H9 (cell line): Measurements from ENCODE around the gene LIPC. TPM values are rescaled to one million over a fixed set of nuclear protein-coding genes. Genes with fewer than 3 reads are reported as not detected.
A peak's percentile ranks its signal among the peaks of the same experiment; 100 is the strongest.

Experiments
- DNase-seq: peaks from one replicate; pipeline ENCODE4 v3.0.0-alpha.2; 2017
- H2AFZ ChIP-seq: one replicate; pipeline ENCODE4 v1.6.1; 2013; ENCODE audit warnings: mild to moderate bottlenecking, low read length, control low read depth, moderate library complexity
- H2AK5ac ChIP-seq: 2 replicates; pipeline ENCODE4 v1.6.1; 2013; ENCODE audit warnings: low read length, control low read depth, mixed read lengths; ENCODE audit not compliant: insufficient read length
- H2BK120ac ChIP-seq: one replicate; pipeline ENCODE4 v1.6.1; 2013; ENCODE audit warnings: low read depth, mild to moderate bottlenecking, low read length, control low read depth, inconsistent platforms; ENCODE audit not compliant: poor library complexity, severe bottlenecking
- H2BK12ac ChIP-seq: 2 replicates; pipeline ENCODE4 v1.6.1; 2013; ENCODE audit warnings: low read length, control low read depth, mixed read lengths, low read depth; ENCODE audit not compliant: insufficient read length
- H2BK15ac ChIP-seq: 2 replicates; pipeline ENCODE4 v1.6.1; 2013; ENCODE audit warnings: low read depth, low read length, control low read depth
- H2BK20ac ChIP-seq: one replicate; pipeline ENCODE4 v1.6.1; 2013; ENCODE audit warnings: low read depth, mild to moderate bottlenecking, low read length, control low read depth, inconsistent platforms; ENCODE audit not compliant: poor library complexity, severe bottlenecking
- H2BK5ac ChIP-seq: 2 replicates; pipeline ENCODE4 v1.6.1; 2013; ENCODE audit warnings: low read length, control low read depth, mixed read lengths; ENCODE audit not compliant: insufficient read length
- H3K14ac ChIP-seq: 2 replicates; pipeline ENCODE4 v1.6.1; 2013; ENCODE audit warnings: low read length, control low read depth; ENCODE audit not compliant: insufficient read depth
- H3K18ac ChIP-seq: 2 replicates; pipeline ENCODE4 v1.6.1; 2013; ENCODE audit warnings: low read depth, mild to moderate bottlenecking, mixed read lengths, low read length, control low read depth; ENCODE audit not compliant: insufficient read length
- H3K23ac ChIP-seq: 2 replicates; pipeline ENCODE4 v1.6.1; 2013; ENCODE audit warnings: low read length, control low read depth, mixed read lengths, low read depth; ENCODE audit not compliant: insufficient read length
- H3K23me2 ChIP-seq: 2 replicates; pipeline ENCODE4 v1.6.1; 2013; ENCODE audit warnings: low read depth, mild to moderate bottlenecking, mixed read lengths, low read length, control low read depth; ENCODE audit not compliant: insufficient read length, poor library complexity, severe bottlenecking
- H3K27ac ChIP-seq: 2 replicates; pipeline ENCODE4 v1.5.1; 2013; ENCODE audit warnings: low read length, control low read depth, mixed read lengths, low read depth; ENCODE audit not compliant: insufficient read length
- H3K27me3 ChIP-seq: 2 replicates; pipeline ENCODE4 v1.6.1; 2013; ENCODE audit warnings: low read length, control low read depth, inconsistent platforms; ENCODE audit not compliant: insufficient read depth
- H3K4ac ChIP-seq: 2 replicates; pipeline ENCODE4 v1.6.1; 2013; ENCODE audit warnings: low read depth, mild to moderate bottlenecking, control low read depth, inconsistent platforms, low read length, moderate library complexity
- H3K4me1 ChIP-seq: 2 replicates; pipeline ENCODE4 v1.6.1; 2013; ENCODE audit warnings: low read length, control low read depth, inconsistent platforms; ENCODE audit not compliant: insufficient read depth
- H3K4me2 ChIP-seq: 2 replicates; pipeline ENCODE4 v1.6.1; 2013; ENCODE audit warnings: low read length, control low read depth, mixed read lengths; ENCODE audit not compliant: insufficient read length, insufficient read depth
- H3K56ac ChIP-seq: 2 replicates; pipeline ENCODE4 v1.6.1; 2013; ENCODE audit warnings: low read depth, mild to moderate bottlenecking, mixed read lengths, low read length, control low read depth; ENCODE audit not compliant: insufficient read length
- H3K79me1 ChIP-seq: 2 replicates; pipeline ENCODE4 v1.6.1; 2013; ENCODE audit warnings: low read depth, mild to moderate bottlenecking, moderate library complexity, low read length, control low read depth, inconsistent platforms; ENCODE audit not compliant: insufficient read depth, poor library complexity, severe bottlenecking
- H3K79me2 ChIP-seq: 2 replicates; pipeline ENCODE4 v1.6.1; 2013; ENCODE audit warnings: low read length, control low read depth, inconsistent platforms; ENCODE audit not compliant: insufficient read depth
- H3K9ac ChIP-seq: 2 replicates; pipeline ENCODE4 v1.6.1; 2013; ENCODE audit warnings: low read length, control low read depth, mixed read lengths; ENCODE audit not compliant: insufficient read length; ENCODE audit errors: extremely low read depth
- H3K9me3 ChIP-seq: one replicate; pipeline ENCODE4 v1.6.1; 2013; ENCODE audit warnings: low read depth, low read length, inconsistent platforms; ENCODE audit not compliant: control insufficient read depth
- H3T11ph ChIP-seq: one replicate; pipeline ENCODE4 v1.6.1; 2013; ENCODE audit warnings: mild to moderate bottlenecking, low read length, control low read depth, inconsistent platforms
- H4K20me1 ChIP-seq: one replicate; pipeline ENCODE4 v1.6.1; 2013; ENCODE audit not compliant: control insufficient read depth, insufficient read length, insufficient read depth
- H4K5ac ChIP-seq: 2 replicates; pipeline ENCODE4 v1.6.1; 2013; ENCODE audit warnings: low read depth, mild to moderate bottlenecking, mixed read lengths, low read length, control low read depth; ENCODE audit not compliant: insufficient read length
- H4K8ac ChIP-seq: replicated peaks from 2 replicates; pipeline ENCODE4 v1.6.1; 2013; ENCODE audit warnings: low read length, control low read depth, mixed read lengths, low read depth; ENCODE audit not compliant: insufficient read length
- H4K91ac ChIP-seq: 2 replicates; pipeline ENCODE4 v1.6.1; 2013; ENCODE audit warnings: low read depth, mild to moderate bottlenecking, moderate library complexity, mixed read lengths, low read length, control low read depth; ENCODE audit not compliant: insufficient read length
- H3K27ac Mint-ChIP-seq, 3 experiments: 2 replicates in 2 of 3; 3 replicates in 1 of 3; pipeline ENCODE4 v1.8.0; 2020 to 2021; ENCODE audit warnings: mixed read lengths in 3 of 3, mild to moderate bottlenecking in 1 of 3, moderate library complexity in 1 of 3
- H3K27me3 Mint-ChIP-seq: 2 replicates; pipeline ENCODE4 v1.8.0; 2021; ENCODE audit warnings: low read depth, mild to moderate bottlenecking, moderate library complexity, mixed read lengths
- H3K36me3 Mint-ChIP-seq, 3 experiments: 2 replicates in 2 of 3; 3 replicates in 1 of 3; pipeline ENCODE4 v1.8.0; 2020 to 2021; ENCODE audit warnings: low read depth in 3 of 3, mixed read lengths in 3 of 3; ENCODE audit not compliant: insufficient read depth in 1 of 3
- H3K4me1 Mint-ChIP-seq, 2 experiments: 2 replicates each; pipeline ENCODE4 v1.8.0; 2020; ENCODE audit warnings: mixed read lengths in 2 of 2
- H3K4me3 Mint-ChIP-seq, 2 experiments: 2 replicates in 1 of 2; 3 replicates in 1 of 2; pipeline ENCODE4 v1.8.0; 2020 to 2021; ENCODE audit warnings: mild to moderate bottlenecking in 2 of 2, mixed read lengths in 2 of 2, moderate library complexity in 1 of 2
- H3K9me3 Mint-ChIP-seq, 2 experiments: 2 replicates in 1 of 2; 3 replicates in 1 of 2; pipeline ENCODE4 v1.8.0; 2020; ENCODE audit warnings: mild to moderate bottlenecking in 2 of 2, mixed read lengths in 2 of 2, moderate library complexity in 1 of 2
- CTCF ChIP-seq: fragments of 200-600 bp; sonication (generic); conservative IDR thresholded peaks from 3 replicates; pipeline ENCODE4 v1.8.0; 2021; ENCODE audit warnings: antibody characterized with exemption, mild to moderate bottlenecking
- WGBS: extraction: QIAGEN DNeasy Blood & Tissue Kit; methylation state at CpG from one replicate; pipeline ENCODE4 v1.1.7; 2013; ENCODE audit warnings: missing lambda C conversion rate, low lambda C conversion rate, mixed read lengths; ENCODE audit not compliant: insufficient read length; ENCODE audit errors: extremely low coverage; 5-methylcytosine and 5-hydroxymethylcytosine counted together
- total RNA-seq: library from RNA; stranded (reverse); gene quantifications from 2 replicates; pipeline ENCODE4 v1.2.1, GENCODE V29; 2021

LIPC gene
- total RNA-seq, 1 experiment from 2014 or later = not detected

GRCh38 chr15:58498821-58499580, 67.2 kb downstream of the LIPC start:
- Histone ChIP-seq H3K23ac (no peak overlapping the region), H4K20me1 (no peaks in the 10 kb centered on the region), H4K91ac (no peak overlapping the region), H2BK120ac (no peak overlapping the region), H3K23me2 (no peaks in the 10 kb centered on the region), H2BK5ac (no peak overlapping the region), H3K79me2 (no peaks in the 10 kb centered on the region), H2BK12ac (no peak overlapping the region), H2AFZ (no peak overlapping the region), H3K4me2 (no peak overlapping the region), H3K9ac (no peak overlapping the region), H3K4me1 (no peaks in the 10 kb centered on the region), H3K9me3 (no peaks in the 10 kb centered on the region), H2BK15ac (no peak overlapping the region), H3T11ph (no peak overlapping the region), H3K27me3 (no peaks in the 10 kb centered on the region), H4K8ac (no peak overlapping the region), H3K14ac (no peak overlapping the region; the same call in 1 of the 2 replicates), H3K56ac (no peak overlapping the region), H3K27ac (no peak overlapping the region), H3K4ac (no peak overlapping the region), H2BK20ac (no peak overlapping the region), H3K79me1 (no peaks in the 10 kb centered on the region), H2AK5ac (no peak overlapping the region), H4K5ac (no peak overlapping the region), H3K18ac (peak overlapping the region; percentile 17)
- no CpG with 5 or more reads among the region's 8 CpGs for WGBS
- no peak overlapping the region for H3K4me3 Mint-ChIP-seq
- H3K9me3 Mint-ChIP-seq = no peaks in the 10 kb centered on the region; a peak in 2 of 5 replicates
- TF ChIP-seq CTCF = no peak
- peaks cover 10 to 11% of the 10 kb centered on the region in 2 experiments for H3K4me1 Mint-ChIP-seq
- H3K36me3 Mint-ChIP-seq = no peaks in the 10 kb centered on the region
- no peak for DNase-seq
- H3K27me3 Mint-ChIP-seq = no peaks in the 10 kb centered on the region
- H3K27ac Mint-ChIP-seq = no peak overlapping the region
